Superior temporal gyrus (tissue), 1 donor: ENCODE results near the gene KRTAP10-9.
"Not testable (repeated sequence)": the region's sequence is repeated elsewhere in the genome, so short reads cannot be mapped to it uniquely, and the experiment has no call there.

Experiments used
- DNase-seq: peaks from one replicate; pipeline ENCODE4 v3.0.0-alpha.2; 2016; ENCODE audit errors: extremely low spot score

KRTAP10-9 gene

GRCh38 chr21:44639331-44639655 is 12.4 kb downstream of the KRTAP10-9 start:
- DNase-seq: no peak

GRCh38 chr21:44640761-44641160 is 13.9 kb downstream of the KRTAP10-9 start:
- no peak for DNase-seq

GRCh38 chr21:44643741-44644310 is 16.9 kb downstream of the KRTAP10-9 start:
- no peak for DNase-seq

GRCh38 chr21:44644878-44645277 is 18.0 kb downstream of the KRTAP10-9 start:
- no peak for DNase-seq

- DNase-seq: not testable (repeated sequence)
Measured at GRCh38 chr21:44646366-44647221, 19.7 kb downstream of the KRTAP10-9 start, which contains the start of gene KRTAP10-11. TSS of gene KRTAP10-11 (plus strand) at chr21:44646414. CDS start at chr21:44646459, 45 bp downstream.

- DNase-seq: no peak
Measured at GRCh38 chr21:44647222-44647552, 20.3 kb downstream of the KRTAP10-9 start.

GRCh38 chr21:44648557-44649311 is 21.8 kb downstream of the KRTAP10-9 start:
- DNase-seq: no peak

- no peak for DNase-seq
Measured at GRCh38 chr21:44649521-44650100, 22.7 kb downstream of the KRTAP10-9 start.

GRCh38 chr21:44650265-44650972 is 23.5 kb downstream of the KRTAP10-9 start:
- no peak for DNase-seq

GRCh38 chr21:44650973-44651675 is 24.2 kb downstream of the KRTAP10-9 start:
- no peak for DNase-seq

GRCh38 chr21:44653123-44653522 is 26.2 kb downstream of the KRTAP10-9 start:
- DNase-seq: no peak

GRCh38 chr21:44653656-44654575 is 27.0 kb downstream of the KRTAP10-9 start:
- no peak for DNase-seq

GRCh38 chr21:44654576-44655175 is 27.8 kb downstream of the KRTAP10-9 start, which contains the start of gene KRTAP12-4:
TSS of gene KRTAP12-4 (minus strand) at chr21:44654659. CDS start at chr21:44654614, 45 bp downstream.
- no peak for DNase-seq

GRCh38 chr21:44656868-44657267 is 30.0 kb downstream of the KRTAP10-9 start:
- DNase-seq: no peak

GRCh38 chr21:44657635-44658540 is 31.0 kb downstream of the KRTAP10-9 start, which contains the start of gene KRTAP12-3:
TSS of gene KRTAP12-3 (plus strand) at chr21:44657932. CDS start at chr21:44657980, 48 bp downstream.
- no peak for DNase-seq

- DNase-seq: no peak
Measured at GRCh38 chr21:44658541-44658910, 31.6 kb downstream of the KRTAP10-9 start.

- no peak for DNase-seq
Measured at GRCh38 chr21:44658913-44659595, 32.2 kb downstream of the KRTAP10-9 start.

GRCh38 chr21:44661567-44661966 is 34.7 kb downstream of the KRTAP10-9 start:
- not testable (repeated sequence) for DNase-seq
